A204.1 (cell line): ENCODE data around the gene ING1.

Experiments used
- FAIRE-seq: peaks from 2 replicates; lab custom pipeline; 2012; peaks lifted over from hg19 to GRCh38; lab: Jason Lieb, UNC

ING1 gene

DNA sequence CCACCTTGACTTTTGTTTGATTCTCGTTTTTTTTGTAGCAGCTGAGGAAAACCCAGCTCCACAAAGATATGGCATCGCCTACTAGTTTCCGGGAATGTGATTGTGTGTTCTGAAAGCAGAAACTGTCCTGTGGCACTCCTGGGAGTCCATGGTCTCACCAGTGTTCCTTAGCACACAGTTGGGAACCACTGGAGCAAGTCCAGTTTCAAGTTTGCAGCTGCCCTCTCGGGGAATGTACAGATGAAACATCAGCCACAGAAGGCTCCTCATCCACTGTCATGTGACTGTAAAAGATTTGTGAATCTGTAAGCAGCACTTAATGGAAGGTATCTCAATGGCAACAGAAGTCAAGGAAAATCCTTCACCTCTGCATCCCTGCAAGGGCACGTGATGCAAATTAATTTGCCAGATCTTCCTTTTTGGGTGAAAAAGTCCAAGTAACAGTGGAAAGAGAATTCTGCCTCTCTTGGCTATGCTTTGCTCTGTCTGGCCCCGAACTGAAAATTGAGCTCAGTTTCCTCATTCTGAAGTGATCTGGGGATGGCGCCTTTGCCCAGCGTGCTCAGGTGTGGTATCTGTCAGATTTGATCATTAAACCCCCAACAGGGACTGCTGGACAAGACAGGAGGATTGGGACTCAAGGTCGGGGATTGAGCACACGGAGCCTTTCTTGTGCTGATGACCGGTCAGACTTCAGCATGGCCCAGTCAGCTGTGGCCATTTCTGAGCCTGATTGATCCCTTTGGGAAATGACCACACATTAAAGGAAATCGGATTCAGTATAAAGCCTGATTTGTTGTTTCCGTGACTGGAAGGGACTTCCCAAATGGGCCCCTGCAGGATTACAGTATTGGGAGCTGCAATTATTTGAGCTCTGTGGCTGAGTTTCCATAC is 58.8 kb downstream of the ING1 start:
- no peak for FAIRE-seq
